Measurements from ENCODE around the gene FRMD4A.
A peak's percentile ranks its signal among the peaks of the same experiment; 100 is the strongest.
"Not testable (repeated sequence)": the region's sequence is repeated elsewhere in the genome, so short reads cannot be mapped to it uniquely, and the experiment has no call there.

Gene FRMD4A

GRCh38 chr10:13865758-13866491 lies 464.8 kb downstream of the FRMD4A start:
- DNase-seq, result no peak

GRCh38 chr10:13865220-13865619 lies 465.5 kb downstream of the FRMD4A start:
- not testable (repeated sequence) for DNase-seq

GRCh38 chr10:13862546-13863233 lies 468.0 kb downstream of the FRMD4A start:
- no peak for DNase-seq

GRCh38 chr10:13860886-13861285 lies 469.8 kb downstream of the FRMD4A start:
- no peak for DNase-seq

- no peak for DNase-seq
These were observed 470.6 kb downstream of the FRMD4A start for GRCh38 chr10:13859979-13860654.

GRCh38 chr10:13858709-13859108 lies 472.0 kb downstream of the FRMD4A start:
- DNase-seq, result no peak

- DNase-seq, result no peak
These were observed 473.3 kb downstream of the FRMD4A start for GRCh38 chr10:13857451-13857850.

GRCh38 chr10:13853854-13854253 lies 476.9 kb downstream of the FRMD4A start:
- DNase-seq, result no peak

GRCh38 chr10:13852872-13853271 lies 477.9 kb downstream of the FRMD4A start:
- no peak for DNase-seq

GRCh38 chr10:13851906-13852305 lies 478.8 kb downstream of the FRMD4A start:
- DNase-seq, result no peak

- DNase-seq, result no peak
These were observed 481.9 kb downstream of the FRMD4A start for GRCh38 chr10:13848520-13849445.

- no peak for DNase-seq
These were observed 483.5 kb downstream of the FRMD4A start for GRCh38 chr10:13847201-13847631.

GRCh38 chr10:13845897-13846296 lies 484.8 kb downstream of the FRMD4A start:
- DNase-seq, result no peak

- no peak for DNase-seq
These were observed 486.1 kb downstream of the FRMD4A start for GRCh38 chr10:13844651-13845050.

- no peak for DNase-seq
These were observed 488.6 kb downstream of the FRMD4A start for GRCh38 chr10:13842117-13842516.

GRCh38 chr10:13840036-13840435 lies 490.7 kb downstream of the FRMD4A start:
- no peak for DNase-seq

GRCh38 chr10:13839430-13839990 lies 491.2 kb downstream of the FRMD4A start:
- peak; percentile 66 for DNase-seq

- DNase-seq, result no peak
These were observed 491.7 kb downstream of the FRMD4A start for GRCh38 chr10:13839030-13839429.

- DNase-seq, result no peak
These were observed 492.8 kb downstream of the FRMD4A start for GRCh38 chr10:13837966-13838365.

- no peak for DNase-seq
These were observed 496.0 kb downstream of the FRMD4A start for GRCh38 chr10:13834581-13835286.

GRCh38 chr10:13831711-13832141 lies 499.0 kb downstream of the FRMD4A start:
- DNase-seq, result no peak

GRCh38 chr10:13830385-13830784 lies 500.3 kb downstream of the FRMD4A start:
- no peak for DNase-seq

Data from amniotic stem cell (primary cell).